Myocyte (in vitro differentiated cells): ENCODE data around the gene GNPTAB. TPM values are rescaled to one million over a fixed set of nuclear protein-coding genes. Genes with fewer than 3 reads are reported as not detected.
A peak's percentile ranks its signal among the peaks of the same experiment; 100 is the strongest.

Experiments used
- DNase-seq: peaks from one replicate; pipeline ENCODE4 v3.0.0-alpha.2; 2012; ENCODE audit warnings: low read depth
- total RNA-seq: library from RNA; depleted of rRNA; stranded (reverse); fragments of >200 nt; gene quantifications from 2 replicates; pipeline ENCODE4 v1.2.3, GENCODE V29; 2014

Gene GNPTAB
- total RNA-seq, 1 donor from 2014 or later = 33.5 TPM

DNA sequence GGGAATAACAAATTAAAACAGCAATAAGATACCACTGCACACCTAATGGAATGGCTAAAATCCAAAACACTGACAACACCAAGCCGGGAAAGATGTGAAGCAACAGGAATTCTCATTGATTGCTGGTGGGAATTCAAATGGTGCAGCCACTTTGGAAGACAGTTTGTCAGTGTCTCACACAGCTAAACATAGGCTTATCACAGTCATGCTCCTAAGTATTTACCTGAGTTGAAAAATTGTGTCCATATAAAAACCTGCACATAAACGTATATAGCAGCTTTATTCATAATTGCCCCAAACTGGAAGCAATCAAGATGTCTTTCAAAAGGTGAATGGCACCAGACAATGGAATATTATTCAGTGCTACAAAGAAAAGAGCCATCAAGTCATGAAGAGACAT lies 21.6 kb downstream of the GNPTAB start:
- DNase-seq = no peak

DNA sequence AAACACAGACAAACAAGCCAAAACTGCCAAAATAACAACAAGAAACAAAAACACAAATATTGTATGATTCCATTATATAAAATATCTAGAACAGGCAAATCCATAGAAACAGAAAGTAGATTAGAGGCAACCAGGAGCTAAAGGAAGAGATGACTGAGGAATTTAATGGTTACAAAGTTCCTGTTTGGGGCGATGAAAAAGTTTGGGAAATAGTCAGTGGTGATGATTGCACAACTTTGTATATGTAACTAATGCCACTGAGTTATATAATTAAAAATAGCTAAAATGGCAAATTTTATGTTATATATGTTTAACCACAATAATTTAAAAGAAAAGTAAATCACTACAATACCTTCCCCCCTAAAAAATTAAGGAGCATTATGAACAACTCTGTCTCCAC lies 24.5 kb downstream of the GNPTAB start:
- no peak for DNase-seq

DNA sequence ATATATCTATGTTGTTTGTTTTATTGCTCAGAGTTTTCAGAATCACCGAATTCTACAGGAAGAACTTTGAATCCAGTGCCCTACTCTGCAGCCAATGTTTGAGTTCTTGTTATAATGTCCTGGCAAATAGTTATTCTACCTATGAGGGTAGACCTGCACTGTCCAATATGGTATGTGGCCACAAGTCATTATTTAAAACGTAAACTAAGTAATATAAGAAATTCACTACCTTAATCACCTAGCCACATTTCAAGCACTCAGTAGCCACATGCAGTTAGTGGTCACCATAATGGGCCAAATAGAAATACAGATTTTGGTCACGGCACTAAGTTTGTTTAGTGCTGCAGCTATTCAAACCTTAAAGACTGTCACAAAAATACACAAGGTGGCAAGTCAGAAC lies 26.4 kb downstream of the GNPTAB start:
- DNase-seq = no peak

DNA sequence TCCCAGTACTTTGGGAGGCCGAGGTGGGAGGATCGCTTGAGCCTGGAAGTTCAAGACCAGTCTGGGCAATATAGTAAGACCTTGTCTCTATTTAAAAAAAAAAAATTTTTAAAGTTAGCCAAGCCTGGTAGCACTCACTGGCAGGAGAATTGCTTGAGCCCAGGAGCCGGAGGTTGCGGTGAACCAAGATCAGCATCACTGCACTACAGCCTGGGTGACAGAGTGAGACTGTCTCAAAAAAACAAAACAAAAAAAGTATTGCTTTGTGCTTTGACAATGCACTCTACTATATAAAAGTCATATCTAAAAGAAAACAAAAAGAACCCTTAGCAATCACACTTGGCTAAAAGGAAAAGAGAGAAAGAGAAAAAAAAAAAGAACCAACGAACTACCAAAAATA lies 26.8 kb downstream of the GNPTAB start:
- DNase-seq = no peak

DNA sequence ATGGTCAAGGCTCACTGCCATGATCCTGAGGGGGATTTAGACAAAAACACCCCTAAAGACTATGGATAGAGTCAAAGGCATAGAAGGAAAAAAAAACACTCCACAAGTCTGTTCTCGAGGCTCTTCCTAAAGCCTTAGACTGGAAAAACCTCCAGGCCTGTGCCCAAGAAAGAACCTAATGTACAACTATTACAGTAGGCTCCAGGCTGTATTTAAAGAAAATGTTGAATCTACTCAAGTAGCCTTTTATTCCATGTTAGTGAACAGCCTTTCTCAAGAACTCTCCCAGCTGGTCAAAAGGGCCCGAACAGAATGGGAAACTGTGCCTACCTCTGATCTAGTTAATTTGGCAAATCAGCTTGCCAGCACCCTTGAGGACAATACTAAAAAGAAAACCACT lies 28.3 kb downstream of the GNPTAB start:
- DNase-seq = no peak

DNA sequence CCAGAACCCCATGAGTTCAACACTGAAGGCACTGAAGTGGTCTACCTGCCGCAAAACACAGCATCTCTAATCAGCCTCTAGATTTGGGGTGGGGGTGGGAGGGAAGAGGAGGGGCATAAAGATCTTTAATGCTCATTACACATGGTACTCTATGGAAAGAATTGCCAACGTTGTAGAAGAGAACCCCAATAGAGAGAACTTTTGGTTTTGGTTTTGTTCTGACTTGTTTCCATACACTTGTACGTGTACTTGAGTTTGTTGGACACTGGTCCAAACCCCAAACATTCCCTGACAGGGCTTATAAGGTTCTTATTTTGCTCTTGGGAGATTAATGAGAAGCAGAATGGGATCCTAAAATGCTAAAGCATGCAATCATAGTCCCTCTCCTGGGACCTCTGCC lies 31.0 kb downstream of the GNPTAB start:
- DNase-seq = no peak

DNA sequence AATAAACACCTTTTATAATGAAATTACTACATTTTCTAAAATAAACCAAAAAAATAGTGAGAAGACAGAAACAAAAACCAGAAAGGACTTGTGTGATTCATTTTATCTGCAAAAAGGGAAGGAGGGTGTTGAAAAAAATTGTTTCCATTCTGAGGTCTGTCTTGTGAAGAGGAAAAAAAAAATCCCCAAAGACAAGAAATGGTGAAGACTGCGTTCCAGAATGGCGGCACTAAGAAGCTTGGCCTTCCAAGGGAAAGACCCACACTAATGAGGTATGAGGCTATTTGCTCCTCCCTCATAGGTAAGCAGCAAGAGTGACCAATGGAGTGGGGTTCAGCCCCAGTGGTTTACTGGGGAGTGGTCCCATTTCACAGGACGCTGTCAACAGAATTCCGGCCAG lies 35.0 kb downstream of the GNPTAB start:
- no peak for DNase-seq

DNA sequence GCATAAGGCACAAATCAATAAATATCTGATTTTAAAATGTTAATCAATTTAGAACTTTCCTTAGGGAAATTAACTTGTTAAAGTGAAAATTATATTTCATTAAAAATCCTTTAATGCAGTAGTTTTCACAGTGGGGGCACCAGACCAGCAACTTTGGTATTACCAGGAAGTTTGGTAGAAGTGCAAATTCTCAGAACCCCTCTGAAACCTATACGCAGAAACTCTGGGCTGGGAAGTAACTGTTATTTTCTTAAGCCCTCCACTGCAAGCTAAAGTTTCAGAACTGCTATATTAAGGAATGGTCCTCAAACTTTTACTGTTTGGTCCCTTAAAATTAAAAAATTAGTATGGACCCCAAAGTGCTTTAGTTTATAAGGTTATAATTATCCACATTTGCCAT lies 35.7 kb downstream of the GNPTAB start:
- DNase-seq = no peak

DNA sequence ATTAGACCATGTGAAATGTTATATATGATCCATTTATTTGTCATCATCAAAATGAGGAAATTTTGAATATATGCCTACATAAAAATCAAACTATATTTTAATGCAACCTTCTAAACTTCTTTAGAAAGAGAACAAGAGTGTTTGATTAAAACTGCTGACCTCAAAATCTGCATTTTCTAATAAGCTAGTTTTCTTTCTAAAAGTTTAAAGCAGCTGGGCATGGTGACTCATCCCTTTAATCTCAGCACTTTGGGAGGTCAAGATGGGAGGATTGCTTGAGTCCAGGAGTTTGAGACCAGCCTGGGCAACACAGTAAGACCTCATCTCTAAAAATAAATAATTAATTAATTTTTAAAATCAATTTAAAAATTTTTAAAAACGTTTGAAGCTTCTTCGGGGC lies 36.2 kb downstream of the GNPTAB start:
- peak; percentile 7 for DNase-seq

DNA sequence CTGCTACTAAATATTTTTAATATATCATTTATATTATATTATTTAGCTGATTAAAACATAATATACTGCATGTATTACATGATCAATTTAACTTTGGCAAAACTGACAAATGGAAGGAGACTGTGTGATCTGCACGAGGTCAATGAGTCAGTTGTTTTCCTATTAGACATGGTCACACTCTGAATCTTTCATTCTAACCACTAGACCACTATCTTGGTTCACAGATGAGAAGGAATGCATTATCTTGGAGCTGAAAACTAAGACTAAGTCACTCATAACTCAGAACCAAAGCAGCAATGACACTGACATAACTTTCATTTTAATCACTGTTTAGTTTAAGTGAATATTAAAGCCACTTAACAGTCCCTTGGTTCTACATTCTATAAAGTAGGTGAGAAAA lies 37.4 kb downstream of the GNPTAB start:
- peak; percentile 75 for DNase-seq

DNA sequence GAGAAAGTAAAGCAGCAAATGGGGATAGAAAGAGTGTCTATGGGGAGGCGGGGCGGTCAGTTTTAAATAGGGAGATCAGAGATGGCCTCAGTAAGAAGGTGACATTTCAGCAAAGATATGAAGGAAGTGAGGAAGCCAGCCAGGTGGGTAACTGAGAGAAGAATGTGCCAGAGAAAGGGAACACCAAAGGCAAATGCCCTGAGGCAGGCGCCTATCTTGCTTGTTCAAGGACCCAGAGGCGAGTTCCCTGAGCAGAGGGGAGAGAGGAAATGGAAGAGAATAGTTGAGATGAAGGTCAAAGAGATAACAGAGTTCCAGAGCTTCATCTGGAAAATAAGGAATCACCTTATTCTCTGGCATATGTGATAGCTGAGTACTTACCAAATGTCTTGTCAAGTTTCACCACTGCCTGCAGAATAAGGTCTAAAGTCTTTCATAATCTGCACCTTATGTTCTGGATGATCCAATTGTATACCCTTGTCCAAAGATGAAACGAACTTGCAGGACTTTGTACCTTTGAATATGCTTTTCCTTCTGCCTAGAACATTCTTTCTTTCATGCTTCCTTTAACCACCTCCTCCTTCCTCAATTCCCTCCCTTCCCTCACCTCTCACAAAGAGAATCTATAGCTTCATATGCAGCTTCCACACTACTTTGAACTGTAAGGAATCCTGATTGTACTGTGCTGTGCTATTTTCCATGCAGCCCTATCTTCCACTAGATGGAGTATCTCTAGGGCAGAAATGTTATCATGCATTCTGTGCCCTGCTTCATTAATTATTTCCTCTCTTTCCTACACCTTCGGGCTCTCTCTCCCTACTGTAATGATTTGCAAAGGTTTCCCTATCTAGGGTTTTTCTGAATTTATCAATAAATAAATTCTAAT lies 38.5 kb downstream of the GNPTAB start:
- peak; percentile 26 for DNase-seq

DNA sequence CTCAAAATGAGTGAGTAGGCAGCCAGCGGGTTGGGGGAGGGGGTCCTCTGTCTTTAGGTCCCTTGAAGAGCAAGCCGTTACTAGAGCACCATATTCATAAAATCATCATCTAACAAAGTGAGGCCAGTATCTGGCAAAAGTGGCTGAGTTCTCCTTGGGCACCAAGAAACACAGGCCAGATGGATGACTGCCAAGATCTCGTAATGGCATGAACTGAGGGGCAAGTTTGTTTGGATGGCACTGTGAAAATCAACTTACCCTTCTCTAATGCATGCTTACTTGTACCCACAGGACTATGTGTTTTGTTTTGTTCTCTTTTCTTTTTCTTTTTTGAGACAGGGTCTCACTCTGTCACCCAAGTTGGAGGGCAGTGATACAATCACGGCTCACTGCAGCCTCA lies 41.6 kb downstream of the GNPTAB start:
- no peak for DNase-seq

DNA sequence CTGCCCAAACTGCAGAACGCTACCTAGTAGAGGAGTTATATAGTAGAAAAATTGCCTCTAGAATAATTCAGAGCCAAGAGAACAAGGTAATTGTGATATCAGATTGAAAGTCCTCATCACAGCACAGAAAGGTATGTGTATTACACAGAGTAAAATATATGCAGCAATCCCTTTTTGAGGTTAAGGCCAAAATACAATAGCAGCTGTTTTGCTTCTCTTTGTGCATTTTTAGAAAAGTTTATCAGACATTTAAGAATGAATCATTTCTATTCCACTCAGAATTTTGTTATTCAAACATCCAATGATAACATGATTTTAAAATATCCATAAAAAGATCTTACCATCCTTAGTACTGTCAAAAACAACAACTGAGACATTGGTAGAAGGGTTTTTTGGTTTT lies 45.1 kb downstream of the GNPTAB start:
- DNase-seq = no peak

DNA sequence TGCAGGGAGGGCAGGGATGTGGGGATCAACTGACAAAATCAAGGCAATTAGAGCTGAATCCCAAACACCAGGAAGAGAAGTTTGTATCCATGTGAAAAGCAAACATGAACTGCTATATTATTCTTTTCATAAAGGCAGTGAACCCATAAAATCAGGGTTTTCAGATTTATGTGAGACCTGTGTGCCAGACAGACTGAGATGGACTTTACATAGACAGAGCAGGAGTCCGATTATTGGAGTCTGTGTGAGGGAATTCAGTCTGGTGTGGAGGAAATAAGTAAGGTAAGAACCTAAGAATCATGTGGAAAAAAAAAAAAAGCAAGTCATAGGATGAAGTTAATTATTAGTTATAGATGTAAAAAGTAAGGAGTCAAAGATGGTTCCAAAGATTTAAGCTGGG lies 46.4 kb downstream of the GNPTAB start:
- DNase-seq = no peak

DNA sequence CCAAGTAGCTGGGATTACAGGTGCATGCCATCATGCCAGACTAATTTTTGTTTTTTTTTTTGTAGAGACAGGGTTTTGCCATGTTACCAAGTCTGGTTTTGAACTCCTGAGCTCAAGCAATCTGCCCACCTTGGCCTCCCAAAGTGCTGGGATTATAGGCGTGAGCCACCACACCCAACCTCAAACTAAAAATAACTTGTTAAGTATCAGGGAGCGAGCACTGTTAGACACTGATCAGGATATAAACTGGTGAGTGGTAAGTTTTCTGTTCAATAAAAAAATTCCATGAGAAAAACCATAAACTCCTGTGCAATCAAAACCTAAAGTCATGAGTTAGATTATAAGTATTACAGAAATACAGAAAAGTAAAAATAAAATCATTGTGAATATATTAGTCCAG lies 46.9 kb downstream of the GNPTAB start:
- no peak for DNase-seq

DNA sequence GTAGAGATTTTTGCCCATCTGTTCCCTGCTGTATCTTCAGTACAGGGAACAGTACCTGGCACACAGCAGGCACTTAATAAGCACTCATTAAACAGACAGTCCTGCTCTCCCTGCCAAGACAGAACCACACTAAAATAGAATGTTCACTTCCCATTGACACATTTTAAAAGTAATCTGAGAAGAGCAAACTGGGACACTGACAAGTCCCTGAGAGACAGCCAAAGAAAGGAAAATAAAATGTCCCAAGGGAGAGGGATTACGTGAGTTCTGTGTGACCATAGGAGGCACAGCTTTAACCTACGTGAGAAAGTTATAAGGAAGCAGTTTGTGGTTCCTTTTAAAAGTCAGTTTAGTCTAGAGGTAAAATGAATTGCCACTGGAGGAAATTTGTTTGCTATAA lies 47.6 kb downstream of the GNPTAB start:
- peak; percentile 13 for DNase-seq

DNA sequence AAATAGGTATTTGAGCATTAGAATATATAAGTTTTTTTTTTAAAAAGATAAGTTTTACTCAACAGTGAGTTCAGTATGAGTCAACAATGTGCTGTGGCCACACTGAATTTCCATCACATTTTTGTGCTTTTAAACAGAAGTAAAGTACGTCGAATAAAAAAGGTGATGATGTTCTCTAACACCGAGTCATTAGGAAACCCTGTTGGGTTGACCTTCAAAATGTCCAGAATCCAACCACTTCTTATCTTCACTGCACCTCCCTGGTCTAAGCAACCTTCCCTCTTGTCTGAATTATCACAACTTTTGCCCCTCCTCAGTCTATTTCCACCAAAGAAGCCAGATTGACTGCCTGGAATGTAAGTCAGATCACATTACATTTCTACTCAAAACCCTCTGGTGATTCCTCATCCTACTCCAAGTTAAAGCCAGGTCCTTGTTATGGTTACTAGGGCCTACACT lies 48.5 kb downstream of the GNPTAB start:
- DNase-seq = peak; percentile 4

DNA sequence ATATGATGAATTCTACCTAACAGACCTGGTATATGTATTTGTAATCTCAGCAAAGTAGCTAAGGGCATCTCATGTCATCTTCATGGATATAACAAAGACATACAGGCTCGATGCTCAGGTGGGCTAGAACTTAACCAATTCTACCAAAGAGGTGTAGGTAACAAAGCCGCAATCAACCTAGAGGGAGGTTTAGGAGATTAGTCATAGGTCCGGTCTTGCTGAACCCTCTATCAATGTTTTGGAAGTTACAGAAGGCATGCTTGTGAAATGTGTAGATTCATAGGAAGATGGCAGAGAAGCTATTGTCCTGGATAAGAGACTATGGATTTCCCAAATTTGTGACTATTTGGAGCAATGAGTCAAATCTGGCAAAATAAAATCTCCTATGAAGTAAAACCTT lies 48.9 kb downstream of the GNPTAB start:
- no peak for DNase-seq

DNA sequence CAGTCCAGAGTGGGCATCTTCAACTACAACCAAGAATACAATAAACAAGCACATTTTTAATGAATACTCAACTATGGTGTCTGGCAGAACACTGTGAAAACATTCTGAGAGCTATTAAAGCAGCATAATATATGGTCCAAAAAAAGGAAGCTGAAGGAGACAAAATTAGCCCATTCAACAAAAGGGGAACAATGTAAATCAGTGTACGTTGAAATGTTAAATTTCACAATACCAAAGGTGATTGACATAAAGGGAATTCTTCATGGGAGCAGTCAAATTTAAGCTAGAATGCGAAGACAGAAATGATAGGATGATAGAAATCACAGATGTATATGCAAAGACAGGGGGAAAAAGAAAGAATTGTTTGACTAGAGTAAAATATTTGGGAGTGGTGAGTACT lies 50.2 kb downstream of the GNPTAB start:
- DNase-seq = no peak

DNA sequence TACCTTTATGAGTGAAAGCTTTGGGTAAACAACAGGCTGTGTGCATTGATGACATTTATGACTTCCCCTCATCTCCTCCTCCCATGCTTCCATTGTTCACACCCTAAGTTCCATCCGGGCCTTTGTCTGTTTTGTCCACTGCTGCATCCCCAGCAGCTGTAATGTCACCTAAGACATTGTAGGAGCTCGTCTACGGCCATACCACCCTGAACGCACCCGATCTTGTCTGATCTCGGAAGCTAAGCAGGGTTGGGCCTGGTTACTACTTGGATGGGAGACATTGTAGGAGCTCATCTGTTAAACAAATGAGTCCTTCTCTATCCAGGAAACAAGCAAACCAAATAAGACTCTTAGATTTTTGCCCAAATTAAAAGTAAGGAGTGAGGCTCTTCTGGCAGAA lies 51.1 kb downstream of the GNPTAB start:
- no peak for DNase-seq

DNA sequence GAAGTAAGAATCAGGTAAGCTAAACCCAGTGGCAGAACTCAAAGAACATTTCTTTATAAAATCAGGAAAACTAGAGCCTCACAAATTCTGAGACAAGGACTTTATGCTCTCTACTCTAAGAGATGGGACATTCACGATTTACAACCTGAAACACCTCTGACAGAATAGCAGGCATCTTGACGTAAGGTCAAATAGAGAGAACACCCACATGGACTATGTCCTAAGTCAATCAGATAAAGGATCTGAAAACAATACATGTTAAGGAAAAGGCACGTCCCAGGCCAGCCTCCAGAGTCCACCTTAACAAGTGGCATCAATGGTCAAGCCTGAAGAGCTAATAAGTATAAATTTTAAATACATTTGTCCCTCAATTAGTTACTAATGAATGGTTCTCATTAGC lies 51.6 kb downstream of the GNPTAB start:
- no peak for DNase-seq

DNA sequence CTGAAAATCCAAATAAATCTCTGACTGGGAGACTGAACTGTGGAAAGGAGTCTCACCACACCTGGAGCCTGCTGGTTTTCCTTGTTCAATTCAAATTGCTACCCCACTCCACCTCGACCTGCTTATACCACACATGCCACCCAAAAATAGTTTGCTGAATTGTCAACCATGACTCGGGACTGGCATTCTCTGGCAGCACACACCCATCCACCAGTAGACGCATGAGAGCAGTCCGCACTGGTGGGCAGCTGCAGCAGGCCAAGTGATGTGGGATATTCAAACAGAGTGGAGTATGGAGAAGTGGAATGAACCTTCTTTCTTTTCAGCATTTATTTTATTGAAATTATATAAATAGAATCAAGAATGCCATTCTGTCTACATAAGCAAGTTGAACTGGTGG lies 52.8 kb downstream of the GNPTAB start:
- DNase-seq = peak; percentile 75

DNA sequence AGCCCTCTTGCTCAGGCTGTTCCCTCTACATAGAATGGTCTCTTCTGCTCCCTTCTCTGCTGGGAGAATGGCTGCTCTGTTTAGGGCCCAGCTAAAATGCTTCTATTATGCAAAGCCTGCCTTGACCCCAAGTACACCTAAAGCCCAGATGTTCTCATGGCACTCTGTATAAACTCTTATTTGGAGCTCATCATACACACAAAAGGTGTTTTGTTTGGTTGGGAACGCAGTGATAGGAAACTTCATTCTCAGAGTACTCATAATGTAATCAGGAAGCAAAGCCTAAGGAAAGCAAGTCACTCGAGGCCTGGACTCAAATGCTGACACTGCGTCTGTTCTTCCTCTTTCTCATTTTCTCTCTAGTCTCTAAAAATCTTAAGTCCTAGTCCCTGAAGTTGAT lies 53.3 kb downstream of the GNPTAB start:
- DNase-seq = no peak
